Cortex of kidney (tissue), 1 donor: ENCODE data around the gene LCAT.

Experiments used
- DNase-seq: peaks from one replicate; lab custom pipeline; 2025; lab: John Stamatoyannopoulos, UW

The LCAT gene

DNA sequence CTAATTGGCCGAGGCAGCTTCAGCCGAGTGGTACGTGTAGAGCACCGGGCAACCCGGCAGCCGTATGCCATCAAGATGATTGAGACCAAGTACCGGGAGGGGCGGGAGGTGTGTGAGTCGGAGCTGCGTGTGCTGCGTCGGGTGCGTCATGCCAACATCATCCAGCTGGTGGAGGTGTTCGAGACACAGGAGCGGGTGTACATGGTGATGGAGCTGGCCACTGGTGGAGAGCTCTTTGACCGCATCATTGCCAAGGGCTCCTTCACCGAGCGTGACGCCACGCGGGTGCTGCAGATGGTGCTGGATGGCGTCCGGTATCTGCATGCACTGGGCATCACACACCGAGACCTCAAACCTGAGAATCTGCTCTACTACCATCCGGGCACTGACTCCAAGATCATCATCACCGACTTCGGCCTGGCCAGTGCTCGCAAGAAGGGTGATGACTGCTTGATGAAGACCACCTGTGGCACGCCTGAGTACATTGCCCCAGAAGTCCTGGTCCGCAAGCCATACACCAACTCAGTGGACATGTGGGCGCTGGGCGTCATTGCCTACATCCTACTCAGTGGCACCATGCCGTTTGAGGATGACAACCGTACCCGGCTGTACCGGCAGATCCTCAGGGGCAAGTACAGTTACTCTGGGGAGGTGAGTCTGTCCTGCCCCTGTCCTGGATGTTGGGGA, 34.7 kb downstream of the LCAT start:
- no peak for DNase-seq

DNA sequence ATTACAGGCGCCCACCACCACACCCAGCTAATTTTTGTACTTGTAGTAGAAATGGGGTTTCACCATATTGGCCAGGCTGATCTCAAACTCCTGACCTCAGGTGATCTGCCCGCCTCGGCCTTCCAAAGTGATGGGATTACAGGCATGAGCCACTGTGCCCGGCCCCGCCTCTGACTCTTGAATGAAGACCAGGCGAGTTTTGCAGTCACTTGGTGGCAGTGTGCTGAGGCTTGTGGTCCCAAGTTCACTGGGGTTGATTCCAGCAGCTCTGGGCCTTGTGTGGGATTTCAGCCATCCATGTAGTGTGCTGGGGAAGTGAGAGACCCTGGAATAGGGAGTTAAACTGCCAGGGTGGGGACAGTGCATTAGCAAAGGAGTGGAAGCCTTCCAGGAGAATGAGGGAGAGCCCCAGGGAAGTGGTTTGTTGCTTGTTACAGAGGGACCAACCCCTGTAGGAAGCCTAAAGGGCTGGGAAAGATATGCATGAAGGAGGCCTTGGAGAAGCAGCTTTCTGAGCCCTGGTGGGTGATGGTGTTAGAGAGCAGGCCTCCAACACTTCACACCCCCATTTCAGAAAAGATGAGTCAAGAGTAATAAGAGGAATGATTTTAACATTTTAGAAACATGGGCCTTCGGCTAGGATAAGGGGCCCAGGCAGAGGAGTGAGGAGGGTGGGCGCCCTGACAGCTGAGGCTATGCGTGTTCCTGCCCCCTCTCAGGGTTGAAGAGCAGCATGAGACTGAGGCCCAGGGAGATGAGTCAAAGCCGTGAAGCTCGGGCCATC, 36.3 kb downstream of the LCAT start:
- DNase-seq, result no peak

GRCh38 chr16:67902831-67903230, 41.1 kb downstream of the LCAT start:
- DNase-seq, result no peak

GRCh38 chr16:67901734-67902133, 42.2 kb downstream of the LCAT start:
- DNase-seq, result no peak

DNA sequence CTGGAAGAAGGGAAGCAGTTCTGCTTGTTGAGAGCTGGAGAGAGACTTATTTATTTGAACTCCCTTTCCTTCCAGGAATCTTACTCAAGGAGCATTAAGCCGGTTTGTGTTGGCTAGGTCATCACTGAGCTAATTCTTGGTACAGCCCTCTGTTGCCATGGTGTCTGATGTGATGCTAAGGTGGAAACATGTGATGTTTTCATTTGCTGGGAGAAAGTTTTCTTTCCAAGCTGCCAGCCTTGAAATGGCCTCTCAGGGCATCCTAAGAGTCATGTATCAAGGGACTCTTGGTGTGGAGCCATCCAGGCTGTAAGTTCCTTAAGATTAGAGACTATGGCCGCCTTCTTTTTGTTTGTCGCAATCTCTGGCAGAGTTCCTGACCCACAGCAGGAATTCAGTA, 46.7 kb downstream of the LCAT start:
- no peak for DNase-seq

- no peak for DNase-seq
Observed at GRCh38 chr16:67893743-67894399, 50.0 kb downstream of the LCAT start.

DNA sequence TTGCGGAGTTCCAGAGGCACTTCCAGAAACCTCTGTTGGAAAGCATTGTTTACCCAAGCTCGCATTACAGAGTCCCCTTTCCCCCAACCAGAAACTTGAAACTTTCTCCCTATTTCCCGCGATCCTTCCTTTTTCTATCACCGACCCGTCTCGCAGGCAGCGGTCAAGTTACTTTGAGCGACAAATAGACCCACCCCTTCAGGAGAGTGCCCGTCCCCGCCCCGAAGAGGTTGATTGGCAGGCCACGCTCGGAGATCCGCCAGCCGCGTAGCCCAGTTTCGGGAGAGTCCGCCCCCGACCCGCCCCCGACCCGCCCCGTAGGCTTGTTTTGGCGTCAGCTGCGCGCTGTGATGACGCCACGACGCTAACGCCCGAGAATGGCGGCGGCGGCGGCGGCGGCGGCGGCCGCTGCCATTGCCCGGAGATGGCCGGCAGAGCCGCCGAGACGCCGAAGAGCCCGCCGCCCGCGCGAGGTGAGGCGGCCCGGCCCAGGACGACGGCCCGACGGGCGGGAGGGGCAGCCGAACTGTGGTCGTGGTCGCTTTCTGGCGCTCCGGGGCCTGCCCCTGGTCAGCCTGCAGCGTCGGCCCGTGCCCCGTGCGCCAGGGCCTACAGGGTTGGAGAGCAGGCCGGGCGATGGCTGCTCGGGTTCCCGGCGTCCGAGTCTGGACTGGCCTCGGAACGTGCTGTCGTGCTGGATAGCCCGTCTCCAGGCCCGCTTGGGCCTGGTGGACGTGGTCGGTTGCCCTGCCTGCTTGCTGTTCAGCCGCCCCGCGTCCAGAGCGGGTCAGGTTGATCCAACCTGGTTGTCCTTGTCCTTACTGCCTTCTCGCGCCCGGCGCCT, 50.8 kb downstream of the LCAT start, which contains the start of gene PSKH1:
Gene PSKH1, plus strand, starts transcription at position 356 of the 844 bp plus-strand sequence. CDS start 15,496 bp downstream, outside the sequence.
- DNase-seq, result peak; percentile 47

DNA sequence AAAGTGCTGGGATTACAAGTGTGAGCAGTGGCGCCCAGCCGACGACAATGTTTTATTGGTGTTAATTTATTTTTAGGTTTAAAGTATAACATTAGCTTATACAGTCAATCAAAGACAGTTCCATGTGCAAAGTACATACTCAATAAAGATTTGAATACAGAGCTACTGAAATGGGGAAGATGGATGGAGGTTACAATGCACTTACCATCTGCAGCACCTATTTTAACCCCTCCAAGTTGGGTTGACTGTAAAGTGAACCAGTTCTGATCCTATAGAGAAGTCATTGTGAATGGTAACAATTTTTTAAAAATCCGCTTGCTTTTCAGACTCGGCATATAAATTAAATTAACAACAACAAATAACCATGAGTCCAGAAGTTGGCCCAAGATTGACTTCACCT, 51.5 kb downstream of the LCAT start:
- DNase-seq, result no peak
